ENCODE data around the gene MAGI1. TPM values are rescaled to one million over a fixed set of nuclear protein-coding genes. Genes with fewer than 3 reads are reported as not detected.

MAGI1 gene
- total RNA-seq, 1 donor from 2014 or later: 5.0 TPM

DNA sequence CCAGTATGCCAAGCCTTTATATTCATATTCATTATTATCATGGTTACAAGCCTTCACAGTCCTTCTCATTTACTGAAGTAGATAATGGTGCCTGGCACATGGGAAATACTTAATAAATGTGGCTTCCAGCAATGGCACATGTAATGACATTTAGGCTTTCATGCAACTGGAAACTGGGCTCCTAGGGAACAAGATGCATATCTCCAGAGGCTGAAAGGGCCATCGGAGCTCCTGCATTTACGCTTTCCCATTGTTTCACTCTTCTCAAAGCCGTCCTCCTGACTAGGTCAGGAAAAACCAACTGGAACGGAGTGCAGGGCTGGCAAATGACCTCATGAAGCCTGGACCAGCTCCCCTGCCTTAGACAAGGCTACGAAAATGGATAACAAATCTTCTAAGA is 474.9 kb downstream of the MAGI1 start:
- H3K27me3 ChIP-seq (ENCODE audit: control insufficient read depth, insufficient read depth, low read length): no peaks in the 10 kb centered on the region
- no peak for TF ChIP-seq CTCF (IDR thresholded peaks at IDR 0.05; ENCODE audit: insufficient read depth, low read length, severe bottlenecking)
- no peak for FAIRE-seq
- H3K36me3 ChIP-seq (ENCODE audit: control insufficient read depth, insufficient read depth, low read length): no peaks in the 10 kb centered on the region
- DNase-seq (ENCODE audit: low read depth): no peak
- no peak overlapping the region for H3K4me3 ChIP-seq (ENCODE audit: low read depth, low read length)

DNA sequence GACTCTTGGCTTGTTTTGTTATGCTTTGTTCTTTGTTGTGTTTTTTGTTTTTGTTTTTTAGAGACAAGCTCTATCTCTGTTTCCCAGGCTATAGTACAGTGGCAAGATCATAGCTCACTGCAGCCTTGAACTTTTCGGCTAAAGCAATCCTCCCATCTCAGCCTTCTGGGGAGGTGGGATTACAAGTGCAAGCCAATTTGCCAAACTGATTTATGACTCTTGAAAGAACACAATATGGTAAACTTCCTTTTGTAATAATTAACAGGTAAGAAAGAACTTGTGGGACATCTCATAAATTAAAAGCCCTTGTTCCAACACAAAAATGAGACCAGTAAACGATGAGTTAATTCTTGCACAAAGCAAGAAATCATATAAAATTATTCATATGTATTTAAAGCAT is 476.3 kb downstream of the MAGI1 start:
- Histone ChIP-seq H3K36me3 (ENCODE audit: control insufficient read depth, insufficient read depth, low read length) (no peaks in the 10 kb centered on the region), H3K27me3 (ENCODE audit: control insufficient read depth, insufficient read depth, low read length) (no peaks in the 10 kb centered on the region), H3K4me3 (ENCODE audit: low read depth, low read length) (no peak overlapping the region)
- no peak for DNase-seq (ENCODE audit: low read depth)
- no peak for FAIRE-seq
- no peak for TF ChIP-seq CTCF (IDR thresholded peaks at IDR 0.05; ENCODE audit: insufficient read depth, low read length, severe bottlenecking)

DNA sequence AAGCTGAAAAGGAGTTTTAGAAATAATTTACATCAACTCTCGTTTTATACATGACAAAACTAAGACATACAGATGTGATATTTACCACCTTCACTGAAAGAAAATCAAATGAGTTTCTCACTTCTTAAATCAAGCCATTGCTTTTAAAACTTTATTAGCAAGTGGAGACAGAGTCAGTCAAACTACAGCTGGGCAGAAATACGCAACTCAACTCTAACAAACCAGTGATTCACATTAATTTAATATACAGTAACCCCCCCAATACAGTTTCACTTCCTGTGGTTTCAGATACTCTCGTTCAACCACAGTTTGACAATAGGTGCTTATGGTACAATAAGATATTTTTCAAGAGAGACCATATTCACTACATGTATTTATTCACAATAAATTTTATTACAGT is 477.1 kb downstream of the MAGI1 start:
- Histone ChIP-seq H3K36me3 (ENCODE audit: control insufficient read depth, insufficient read depth, low read length) (no peaks in the 10 kb centered on the region), H3K4me3 (ENCODE audit: low read depth, low read length) (no peak overlapping the region), H3K27me3 (ENCODE audit: control insufficient read depth, insufficient read depth, low read length) (no peaks in the 10 kb centered on the region)
- TF ChIP-seq CTCF (IDR thresholded peaks at IDR 0.05; ENCODE audit: insufficient read depth, low read length, severe bottlenecking): no peak
- DNase-seq (ENCODE audit: low read depth) (peak; percentile 32), FAIRE-seq (no peak)

GRCh38 chr3:65560901-65561300 is 477.8 kb downstream of the MAGI1 start:
- Histone ChIP-seq H3K4me3 (ENCODE audit: low read depth, low read length) (no peak overlapping the region), H3K27me3 (ENCODE audit: control insufficient read depth, insufficient read depth, low read length) (no peaks in the 10 kb centered on the region), H3K36me3 (ENCODE audit: control insufficient read depth, insufficient read depth, low read length) (no peaks in the 10 kb centered on the region)
- DNase-seq (ENCODE audit: low read depth): no peak
- FAIRE-seq: no peak
- no peak for TF ChIP-seq CTCF (IDR thresholded peaks at IDR 0.05; ENCODE audit: insufficient read depth, low read length, severe bottlenecking)

GRCh38 chr3:65560133-65560532 is 478.6 kb downstream of the MAGI1 start:
- FAIRE-seq: no peak
- TF ChIP-seq CTCF (IDR thresholded peaks at IDR 0.05; ENCODE audit: insufficient read depth, low read length, severe bottlenecking): no peak
- DNase-seq (ENCODE audit: low read depth): no peak

GRCh38 chr3:65559643-65560042 is 479.1 kb downstream of the MAGI1 start:
- FAIRE-seq (no peak), DNase-seq (ENCODE audit: low read depth) (no peak)
- no peaks in the 10 kb centered on the region for H3K27me3 ChIP-seq (ENCODE audit: control insufficient read depth, insufficient read depth, low read length)
- no peak overlapping the region for H3K4me3 ChIP-seq (ENCODE audit: low read depth, low read length)
- H3K36me3 ChIP-seq (ENCODE audit: control insufficient read depth, insufficient read depth, low read length): no peaks in the 10 kb centered on the region
- TF ChIP-seq CTCF (IDR thresholded peaks at IDR 0.05; ENCODE audit: insufficient read depth, low read length, severe bottlenecking): no peak

More at GRCh38 chr3:65560133-65560532, 478.6 kb downstream of the MAGI1 start:
- Histone ChIP-seq H3K36me3 (ENCODE audit: control insufficient read depth, insufficient read depth, low read length) (no peaks in the 10 kb centered on the region), H3K27me3 (ENCODE audit: control insufficient read depth, insufficient read depth, low read length) (no peaks in the 10 kb centered on the region), H3K4me3 (ENCODE audit: low read depth, low read length) (no peak overlapping the region)

All from bronchial epithelial cell (primary cell).